ENCODE data around the gene MTTP.

The MTTP gene

DNA sequence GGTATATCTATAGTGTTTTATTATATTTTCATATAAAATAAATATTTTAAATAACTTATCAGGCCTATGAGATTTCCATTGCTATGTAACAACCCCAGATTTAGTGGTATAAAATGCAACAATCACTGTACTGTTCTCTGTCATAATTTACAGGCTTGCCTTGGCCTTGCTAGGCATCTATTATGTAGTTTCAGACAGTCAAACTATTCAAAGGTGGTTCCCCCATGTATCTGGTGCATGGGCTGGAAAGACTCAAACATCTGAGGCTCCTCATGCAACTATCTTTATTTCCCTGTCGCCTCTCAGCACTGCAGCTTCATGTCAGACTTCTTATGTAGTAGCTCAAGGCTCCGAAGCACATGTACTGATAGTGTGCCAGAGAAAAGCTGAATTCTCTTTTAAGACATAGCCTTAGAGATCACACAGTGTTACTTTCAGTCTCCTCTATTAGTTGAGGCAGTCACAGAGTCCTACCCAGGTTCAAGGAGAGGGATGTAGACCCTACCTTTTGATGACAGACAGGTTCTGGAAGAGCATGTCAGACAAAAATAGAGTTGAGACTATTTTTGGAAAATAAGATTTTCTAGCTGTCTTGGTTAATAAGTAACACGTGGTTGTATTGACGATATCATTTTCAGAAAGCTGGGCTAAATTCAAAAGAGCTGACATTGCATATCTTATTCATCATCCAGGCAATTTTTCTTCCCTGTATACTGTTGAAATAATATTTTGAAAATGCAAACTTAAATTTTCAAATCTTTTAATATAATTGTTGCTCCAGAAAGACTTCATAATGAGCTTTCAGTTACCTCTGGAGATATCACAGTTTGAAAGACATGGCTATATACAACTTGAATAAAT, 19.4 kb downstream of the MTTP start:
- no peak for DNase-seq

GRCh38 chr4:99594818-99595217, 20.2 kb downstream of the MTTP start:
- DNase-seq, result no peak

DNA sequence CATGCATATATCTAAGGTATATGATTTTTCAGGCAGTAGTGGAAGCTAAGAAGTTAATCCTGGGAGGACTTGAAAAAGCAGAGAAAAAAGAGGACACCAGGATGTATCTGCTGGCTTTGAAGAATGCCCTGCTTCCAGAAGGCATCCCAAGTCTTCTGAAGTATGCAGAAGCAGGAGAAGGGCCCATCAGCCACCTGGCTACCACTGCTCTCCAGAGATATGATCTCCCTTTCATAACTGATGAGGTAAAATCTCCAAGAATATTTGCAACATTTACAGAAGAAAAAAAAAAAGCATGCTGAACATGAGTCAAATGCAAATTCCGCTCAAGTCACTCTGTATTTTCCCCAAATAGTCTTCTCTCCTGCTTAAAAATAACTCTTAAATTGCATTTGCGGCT, 32.1 kb downstream of the MTTP start:
- DNase-seq, result no peak

GRCh38 chr4:99608417-99608816, 33.8 kb downstream of the MTTP start:
- DNase-seq, result no peak

DNA sequence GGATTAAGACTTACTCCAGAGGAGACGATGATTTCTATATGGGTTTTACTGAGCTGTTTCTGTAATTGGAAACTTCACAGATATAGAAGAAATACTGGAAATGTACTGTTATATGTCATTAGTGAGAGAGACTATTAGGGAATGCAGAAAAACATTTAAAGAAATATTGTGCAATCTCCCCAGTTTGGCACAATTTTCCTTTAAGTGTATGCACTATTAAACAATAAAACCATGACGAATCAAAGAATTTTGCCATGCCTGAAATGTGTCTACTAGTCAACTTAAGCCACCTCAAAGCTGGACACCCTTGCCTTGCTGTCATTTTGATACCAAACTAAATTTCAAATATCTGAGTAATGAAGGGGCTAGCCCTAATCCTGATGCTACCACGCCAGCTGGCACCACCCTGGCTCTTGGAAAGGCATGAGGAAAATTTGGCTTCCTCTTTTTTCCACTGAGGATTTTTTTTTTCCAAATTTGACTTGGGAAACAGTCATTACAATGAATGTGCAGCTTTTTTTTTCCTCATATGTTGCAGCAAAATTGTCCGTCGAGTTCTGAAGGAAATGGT, 36.1 kb downstream of the MTTP start:
- no peak for DNase-seq

- DNase-seq, result no peak
Observed at GRCh38 chr4:99612281-99612680, 37.7 kb downstream of the MTTP start.

DNA sequence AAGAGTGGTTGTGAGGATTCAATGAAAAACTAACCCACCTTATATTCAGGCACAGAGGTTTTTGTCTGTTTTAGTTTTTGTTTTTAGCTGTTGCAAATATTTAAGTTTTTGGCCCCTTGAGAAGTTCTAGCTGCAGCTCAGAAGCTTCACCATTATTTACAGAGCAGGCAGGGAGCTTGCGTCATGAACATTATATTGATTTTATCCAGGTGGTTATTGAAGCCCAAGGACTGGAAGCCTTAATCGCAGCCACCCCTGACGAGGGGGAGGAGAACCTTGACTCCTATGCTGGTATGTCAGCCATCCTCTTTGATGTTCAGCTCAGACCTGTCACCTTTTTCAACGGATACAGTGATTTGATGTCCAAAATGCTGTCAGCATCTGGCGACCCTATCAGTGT, 38.1 kb downstream of the MTTP start:
- no peak for DNase-seq

- DNase-seq, result no peak
Observed at GRCh38 chr4:99614491-99614890, 39.9 kb downstream of the MTTP start.

- DNase-seq, result no peak
Observed at GRCh38 chr4:99615170-99615820, 40.7 kb downstream of the MTTP start.

GRCh38 chr4:99617374-99617773, 42.8 kb downstream of the MTTP start:
- no peak for DNase-seq

- DNase-seq, result no peak
Observed at GRCh38 chr4:99622341-99622740, 47.7 kb downstream of the MTTP start.

GRCh38 chr4:99624141-99624719, 49.6 kb downstream of the MTTP start:
- no peak for DNase-seq

DNA sequence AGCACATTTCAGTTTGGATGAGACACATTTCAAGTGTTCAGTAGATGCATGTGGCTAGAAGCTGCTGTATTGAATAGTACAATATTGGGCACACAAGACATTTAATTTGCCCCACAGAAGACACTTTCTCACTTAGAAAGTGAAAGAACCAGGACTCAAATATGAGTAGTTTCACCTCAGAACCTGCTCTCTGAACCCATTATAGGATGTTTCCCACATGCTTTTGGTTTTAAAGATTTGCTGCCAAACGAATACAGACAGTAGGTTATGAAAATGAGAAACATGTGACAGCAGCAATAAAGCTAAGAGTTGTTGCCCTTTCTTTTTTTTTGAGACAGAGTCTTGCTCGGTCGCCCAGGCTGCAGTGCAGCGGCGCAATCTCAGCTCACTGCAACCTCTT, 50.7 kb downstream of the MTTP start:
- DNase-seq, result no peak

DNA sequence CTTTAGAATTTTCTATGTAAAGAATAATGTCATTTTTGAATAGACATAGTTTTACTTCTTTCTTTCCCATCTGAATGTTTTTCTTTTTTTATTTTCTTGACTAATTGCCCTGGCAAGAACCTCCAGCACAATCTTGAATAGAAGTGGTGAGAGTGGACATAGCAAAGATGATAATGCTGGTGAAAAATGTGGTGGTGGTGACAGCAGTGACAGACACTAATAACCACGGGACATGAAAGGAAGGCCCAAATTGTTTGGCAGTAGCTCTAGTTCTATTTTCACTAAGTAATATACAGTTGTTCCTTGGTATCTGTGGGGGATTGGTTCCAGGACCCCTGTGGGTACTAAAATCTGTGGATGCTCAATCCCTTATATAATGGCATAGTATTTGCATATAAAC, 53.4 kb downstream of the MTTP start:
- no peak for DNase-seq

GRCh38 chr4:99629962-99630554, 55.4 kb downstream of the MTTP start:
- no peak for DNase-seq

GRCh38 chr4:99630857-99631360, 56.3 kb downstream of the MTTP start:
- no peak for DNase-seq

GRCh38 chr4:99633772-99634171, 59.1 kb downstream of the MTTP start:
- DNase-seq, result no peak

DNA sequence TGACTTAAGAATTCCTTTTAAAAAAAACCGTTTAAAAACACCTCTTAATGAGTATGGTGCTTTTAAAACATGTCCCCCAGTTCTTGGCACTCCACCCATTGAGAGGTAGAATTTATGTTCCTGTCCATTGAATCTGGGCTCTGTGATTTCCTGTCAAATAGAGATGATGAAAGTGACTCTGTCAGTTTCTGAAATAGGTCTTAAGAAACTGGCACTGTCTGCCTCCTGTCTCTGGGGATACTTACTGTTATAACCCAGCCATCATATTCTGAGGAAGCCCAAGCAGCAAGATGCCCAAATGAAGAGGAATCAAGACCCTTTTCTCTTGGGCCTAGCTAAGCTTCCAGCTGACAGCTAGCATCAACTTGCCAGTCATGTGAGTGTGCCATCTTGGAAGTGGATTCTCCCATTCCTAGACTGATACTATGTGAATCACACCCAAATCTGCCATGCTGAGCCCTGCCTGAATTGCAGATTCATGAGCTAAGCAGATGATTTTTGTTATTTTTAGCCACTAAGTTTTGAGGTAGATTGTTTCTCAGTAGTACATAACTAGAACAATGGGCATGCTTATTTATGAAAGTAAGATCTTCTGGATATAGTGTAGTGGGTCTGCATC, 60.2 kb downstream of the MTTP start:
- no peak for DNase-seq

DNA sequence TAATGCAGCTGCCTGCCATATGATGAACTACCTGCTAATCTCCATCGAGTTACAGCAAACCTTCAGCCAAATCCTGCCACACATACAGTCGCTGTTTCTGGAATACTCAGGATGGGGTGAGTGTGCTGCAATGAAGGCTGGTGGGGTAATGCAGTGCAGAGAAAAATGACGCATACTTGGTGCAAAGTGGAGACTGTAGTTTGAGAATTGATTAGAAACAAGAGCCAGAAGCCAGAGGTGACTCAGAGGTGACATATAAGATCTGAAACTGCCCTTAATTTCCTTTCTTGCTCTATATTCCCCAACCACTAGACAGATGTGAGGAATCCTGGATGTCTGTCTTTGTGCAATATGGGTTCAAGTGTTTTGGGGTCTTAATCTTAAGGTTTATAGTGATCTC, 61.0 kb downstream of the MTTP start:
- no peak for DNase-seq

DNA sequence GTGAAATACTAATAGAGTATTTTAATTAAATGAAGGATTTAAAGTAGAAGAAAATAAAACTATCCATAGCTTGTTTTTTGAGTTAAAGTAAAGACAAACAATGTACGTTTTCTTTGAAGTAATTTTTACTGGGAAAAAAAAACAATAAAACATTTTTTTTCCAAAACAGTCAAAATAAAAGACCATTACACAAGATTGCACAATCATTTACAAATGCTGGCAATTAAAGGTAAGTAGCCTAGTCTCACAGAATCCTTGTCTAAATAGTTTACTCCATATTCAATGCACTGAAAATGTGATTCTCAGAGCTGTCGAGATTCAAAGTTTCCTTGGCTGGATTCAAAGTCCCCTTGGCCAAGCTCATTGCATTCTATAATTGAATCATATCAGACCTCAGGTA, 61.8 kb downstream of the MTTP start:
- no peak for DNase-seq

- DNase-seq, result no peak
Observed at GRCh38 chr4:99637174-99637573, 62.5 kb downstream of the MTTP start.

- DNase-seq, result no peak
Observed at GRCh38 chr4:99640676-99641075, 66.1 kb downstream of the MTTP start.

Measured in activated naive CD4-positive, alpha-beta T cell treated with Interleukin-2 at 50 U/mL for 16 hours (primary cell).